HG02588 (cell line): ENCODE results near the gene C2CD5.

ENCODE experiments used
- ATAC-seq: cut with Tn5 transposase; IDR thresholded peaks from one replicate; pipeline ENCODE4 v1.9.1; 2021; ENCODE audit warnings: mild to moderate bottlenecking, moderate library complexity; ENCODE audit not compliant: unreplicated experiment

C2CD5 gene

DNA sequence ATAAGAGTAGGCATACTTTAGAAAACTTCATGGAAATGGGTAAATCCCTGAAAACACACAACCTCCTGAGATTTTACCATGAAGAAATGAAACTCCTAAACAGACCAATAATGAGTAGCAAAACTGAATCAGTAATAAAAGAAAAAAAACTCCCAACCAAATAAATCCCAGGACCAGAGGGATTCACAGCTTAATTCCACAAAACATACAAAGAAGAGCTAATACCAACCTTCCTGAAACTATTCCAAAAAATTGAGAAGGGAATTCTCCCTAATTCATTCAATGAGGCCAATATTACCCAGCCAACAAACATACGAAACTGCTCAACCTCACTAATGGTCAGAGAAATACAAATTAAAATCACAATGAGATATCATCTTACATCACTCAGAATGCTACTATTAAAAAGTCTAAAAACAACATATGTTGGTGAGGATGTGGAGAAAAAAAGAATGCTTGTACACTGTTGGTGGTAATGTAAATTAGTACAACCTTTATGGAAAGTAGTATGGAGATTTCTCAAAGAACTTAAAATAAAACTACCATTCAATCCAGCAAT, 112.6 kb downstream of the C2CD5 start:
- no peak for ATAC-seq

DNA sequence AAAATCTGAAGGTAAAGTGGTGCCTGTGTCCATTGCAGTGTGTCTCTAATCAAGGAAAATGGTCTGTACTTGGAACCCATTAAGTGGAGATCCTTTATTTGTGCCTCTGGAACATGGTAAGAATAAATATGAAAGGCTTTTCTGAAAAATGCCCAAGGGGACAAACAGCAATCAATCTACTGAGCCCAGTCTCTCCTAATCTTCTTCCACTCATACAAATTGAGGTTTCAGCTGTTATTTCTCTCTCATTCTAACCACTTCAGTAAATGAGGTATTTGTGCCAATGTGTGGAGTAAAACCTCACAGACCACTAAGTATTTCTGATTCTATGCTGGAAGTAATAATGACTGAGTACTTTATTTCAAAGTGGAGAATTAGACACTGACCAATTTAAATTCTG, 127.5 kb downstream of the C2CD5 start:
- no peak for ATAC-seq

DNA sequence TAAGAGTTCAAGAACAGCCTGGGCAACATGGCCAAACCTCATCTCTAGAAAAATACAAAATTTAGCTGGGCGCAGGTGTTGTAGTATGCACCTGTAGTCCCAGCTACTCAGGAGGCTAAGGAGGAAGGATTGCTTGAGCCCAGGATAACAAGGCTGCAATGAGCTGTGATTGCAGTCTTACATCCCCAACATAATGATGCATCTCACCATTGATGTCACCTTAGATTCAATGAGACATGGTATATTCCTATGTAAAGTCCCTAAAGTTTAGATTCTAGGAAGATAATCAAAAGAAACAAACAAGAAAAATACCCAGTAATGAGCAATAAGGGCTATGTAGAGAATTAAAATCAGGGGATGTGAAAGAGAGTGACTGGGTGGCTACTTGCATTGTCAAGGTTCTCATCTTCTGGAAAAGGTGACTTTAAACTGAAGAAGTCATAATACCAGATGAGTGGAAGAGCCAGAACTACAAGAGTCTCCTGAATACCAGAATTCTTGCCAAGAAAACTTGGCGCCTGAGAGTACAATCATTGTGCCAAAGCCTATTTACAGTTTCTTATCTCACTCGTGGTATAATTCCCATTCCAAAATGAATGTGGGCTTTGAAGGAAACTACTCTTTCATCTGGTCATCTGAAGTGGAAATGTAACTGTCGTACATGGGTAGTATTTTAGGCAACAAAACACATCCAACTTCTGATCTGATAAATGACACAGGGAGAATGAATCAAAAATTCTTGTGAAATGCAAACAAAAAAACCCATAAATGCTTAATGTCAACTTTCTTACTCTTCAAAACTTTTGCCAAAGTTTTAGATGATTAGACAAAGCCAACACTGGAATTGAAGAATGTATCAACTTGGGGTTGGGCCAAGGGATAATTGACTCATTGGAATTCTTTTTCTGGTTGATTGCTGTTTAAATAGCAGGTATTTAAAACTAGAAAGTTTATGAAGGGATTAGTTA, 128.7 kb downstream of the C2CD5 start:
- no peak for ATAC-seq

DNA sequence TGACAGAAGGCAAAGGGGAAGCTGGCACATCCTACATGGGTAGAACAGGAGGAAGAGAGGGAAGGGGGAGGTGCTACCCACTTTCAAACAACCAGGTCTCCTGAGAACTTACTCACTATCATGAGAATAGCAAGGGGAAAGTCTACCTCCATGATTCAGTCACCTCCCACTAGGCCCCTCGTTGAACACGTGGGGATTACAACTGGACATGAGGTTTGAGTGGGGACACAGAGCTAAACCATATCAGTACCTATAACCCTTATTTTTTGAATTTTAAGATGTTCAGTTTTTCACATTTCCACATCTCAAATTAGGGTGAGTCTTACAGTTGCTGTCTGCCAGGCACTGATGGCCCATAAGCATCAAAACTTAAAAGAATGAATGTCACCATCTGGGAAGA, 129.6 kb downstream of the C2CD5 start:
- ATAC-seq: no peak

DNA sequence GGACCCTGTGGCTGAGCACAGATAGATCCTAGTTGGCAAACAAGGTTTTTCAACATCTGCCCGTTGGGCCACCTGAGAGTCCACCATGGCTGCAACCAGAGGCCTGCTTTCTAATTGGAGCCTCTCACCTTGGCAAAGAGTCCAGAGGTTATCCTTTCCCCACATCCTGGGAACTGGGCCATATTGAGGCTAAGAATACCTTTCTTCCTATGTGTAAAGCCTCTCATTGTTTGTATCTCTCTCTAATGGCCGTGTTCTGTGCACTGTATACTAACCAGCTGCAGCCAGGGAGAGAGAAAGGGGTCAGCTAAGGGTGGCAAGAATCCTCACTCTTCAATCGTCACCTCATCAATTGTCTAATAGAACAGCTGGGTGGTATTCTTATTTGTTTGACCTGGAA, 130.8 kb downstream of the C2CD5 start:
- no peak for ATAC-seq

DNA sequence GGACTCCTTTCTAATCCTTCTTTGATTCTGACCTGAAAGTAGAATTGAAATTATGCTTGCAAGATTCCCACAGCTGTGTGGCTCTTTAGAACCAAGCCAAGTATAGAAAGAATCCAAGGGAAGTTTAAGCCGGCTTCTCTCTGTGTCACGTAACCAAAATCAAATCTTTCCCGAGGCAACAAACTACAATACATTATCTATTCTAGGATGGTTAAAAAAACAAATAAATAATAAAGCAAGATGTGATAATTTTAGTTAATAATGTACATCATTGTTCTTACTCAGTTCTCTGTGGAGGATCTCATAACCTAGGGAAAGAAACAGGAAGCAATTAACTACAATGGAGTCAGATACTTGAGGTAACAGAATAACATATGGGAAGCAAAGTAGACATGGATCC, 131.8 kb downstream of the C2CD5 start:
- no peak for ATAC-seq

DNA sequence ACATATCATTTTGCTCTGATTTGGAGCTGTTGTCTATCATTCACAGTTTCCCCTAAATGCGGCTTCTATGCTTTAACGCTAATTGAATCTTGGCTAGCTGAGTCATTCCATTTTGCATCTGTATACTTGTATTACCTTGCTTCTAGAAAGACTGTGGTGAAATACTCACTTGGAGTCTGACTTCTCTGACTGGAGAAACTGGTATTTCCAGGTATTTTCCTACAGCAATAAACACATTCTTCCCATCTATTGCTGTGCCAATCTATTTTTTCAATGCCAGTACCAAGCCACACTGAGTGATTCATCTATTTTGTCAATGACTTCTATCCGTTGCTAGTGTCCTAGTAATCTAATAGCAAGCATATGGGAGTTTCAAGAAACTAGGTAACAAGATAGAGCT, 133.9 kb downstream of the C2CD5 start:
- ATAC-seq: no peak

DNA sequence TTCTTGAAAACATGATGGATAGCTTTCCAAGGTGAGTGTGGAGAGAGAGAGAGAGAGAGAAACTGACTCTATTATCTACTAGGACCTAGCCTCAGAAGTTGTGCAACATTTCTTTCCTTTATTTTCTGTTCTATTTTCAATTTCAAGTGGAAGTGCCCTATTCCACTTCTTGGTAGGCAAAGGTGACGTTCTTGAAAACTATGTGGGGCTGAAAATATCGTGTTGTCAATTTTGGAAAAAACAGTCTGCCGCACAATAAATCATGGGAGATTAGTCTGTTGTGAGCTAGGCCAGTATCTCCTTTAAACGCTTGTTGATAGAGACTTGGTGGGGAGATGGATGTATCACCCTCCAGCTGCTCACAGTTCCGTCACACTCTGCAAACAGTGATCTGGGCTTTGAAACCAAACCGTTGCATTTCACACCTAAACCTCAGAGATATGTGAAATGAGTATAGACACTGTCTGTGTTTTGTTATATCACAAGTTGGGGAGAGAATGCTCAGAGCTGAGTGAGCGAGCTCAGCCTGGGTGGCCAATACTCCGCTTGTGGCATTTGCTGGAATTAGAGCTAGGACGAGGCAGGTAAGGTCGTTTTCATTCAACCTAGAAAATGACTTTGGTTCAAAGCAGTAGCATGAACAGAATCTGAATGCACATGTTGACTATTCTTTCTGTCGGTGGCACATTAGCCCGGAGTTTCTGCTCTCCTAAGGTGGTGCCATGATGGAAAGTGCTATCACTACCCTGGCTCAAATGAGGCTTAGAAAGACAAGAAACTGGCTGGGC, 134.8 kb downstream of the C2CD5 start:
- ATAC-seq: peak; percentile 97

DNA sequence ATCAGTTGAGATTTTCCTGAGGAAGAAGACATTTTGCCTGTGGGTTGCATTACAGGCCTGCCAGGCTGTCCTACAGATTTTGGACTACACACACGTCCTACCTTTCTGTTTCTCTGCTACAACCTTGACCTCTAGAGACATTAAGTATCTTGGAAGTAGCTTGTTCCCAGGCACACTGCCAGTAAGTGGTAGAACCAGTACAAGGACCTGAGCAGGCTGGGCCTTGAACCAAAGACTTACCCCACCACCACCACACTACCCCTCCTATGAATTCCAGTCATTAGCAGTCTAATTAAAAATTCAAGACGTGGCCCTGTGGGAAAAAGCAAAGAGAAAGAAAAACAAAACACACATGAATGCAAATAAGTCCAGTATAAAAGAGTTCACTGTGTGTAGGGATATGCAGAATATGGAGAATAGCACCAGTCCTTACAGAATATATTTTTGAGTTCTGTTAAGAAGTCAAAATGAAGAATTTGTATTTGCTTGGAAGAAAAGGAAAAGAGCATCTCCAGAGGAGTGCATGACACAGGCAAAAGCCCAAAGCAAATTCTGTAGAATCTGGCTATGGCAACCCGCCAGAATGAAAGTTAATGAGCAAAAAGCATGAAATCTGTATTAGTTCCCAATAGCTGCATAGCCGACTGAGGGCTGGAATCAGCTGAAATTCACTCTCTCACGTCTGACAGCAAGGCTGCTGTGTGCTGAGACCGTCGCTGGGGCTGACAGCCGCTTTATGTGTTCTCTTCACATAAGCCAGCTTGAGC, 135.5 kb downstream of the C2CD5 start:
- no peak for ATAC-seq

DNA sequence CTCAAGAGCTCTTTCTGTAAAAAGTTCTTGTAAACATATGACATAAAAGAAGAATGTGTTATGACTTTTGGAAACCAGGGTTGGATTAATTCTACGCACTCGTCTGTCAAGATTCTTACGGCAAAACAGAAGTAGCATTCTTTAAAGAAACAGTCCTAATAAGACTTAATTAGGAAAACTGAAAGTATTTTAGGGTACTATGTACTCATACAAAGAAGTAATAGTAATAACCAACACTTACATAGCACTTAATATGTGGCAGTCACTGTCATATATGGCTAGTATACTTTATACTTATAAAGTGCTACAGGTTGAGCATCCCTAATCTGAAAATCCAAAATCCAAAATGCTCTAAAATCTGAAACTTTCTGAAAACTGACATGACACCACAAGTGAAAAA, 136.9 kb downstream of the C2CD5 start:
- ATAC-seq: no peak

DNA sequence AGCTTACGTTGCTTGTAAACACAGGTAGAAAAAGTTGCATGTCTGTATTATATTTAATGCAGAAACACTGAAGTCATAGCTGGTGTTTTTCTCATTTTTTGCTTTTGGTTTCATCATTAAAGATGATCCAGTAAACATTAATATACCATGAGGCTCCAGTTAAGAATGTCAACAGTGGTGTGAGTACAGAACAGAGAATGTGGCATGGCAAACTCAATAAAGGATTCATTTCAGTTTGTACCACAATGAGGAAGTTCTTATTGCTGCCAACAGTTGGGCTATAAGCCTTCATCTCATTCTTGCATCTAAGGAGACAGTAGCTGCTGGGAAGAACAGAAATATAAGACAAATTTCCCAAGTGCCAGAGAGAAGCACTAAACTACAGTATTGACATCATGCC, 137.7 kb downstream of the C2CD5 start:
- ATAC-seq: peak; percentile 52

DNA sequence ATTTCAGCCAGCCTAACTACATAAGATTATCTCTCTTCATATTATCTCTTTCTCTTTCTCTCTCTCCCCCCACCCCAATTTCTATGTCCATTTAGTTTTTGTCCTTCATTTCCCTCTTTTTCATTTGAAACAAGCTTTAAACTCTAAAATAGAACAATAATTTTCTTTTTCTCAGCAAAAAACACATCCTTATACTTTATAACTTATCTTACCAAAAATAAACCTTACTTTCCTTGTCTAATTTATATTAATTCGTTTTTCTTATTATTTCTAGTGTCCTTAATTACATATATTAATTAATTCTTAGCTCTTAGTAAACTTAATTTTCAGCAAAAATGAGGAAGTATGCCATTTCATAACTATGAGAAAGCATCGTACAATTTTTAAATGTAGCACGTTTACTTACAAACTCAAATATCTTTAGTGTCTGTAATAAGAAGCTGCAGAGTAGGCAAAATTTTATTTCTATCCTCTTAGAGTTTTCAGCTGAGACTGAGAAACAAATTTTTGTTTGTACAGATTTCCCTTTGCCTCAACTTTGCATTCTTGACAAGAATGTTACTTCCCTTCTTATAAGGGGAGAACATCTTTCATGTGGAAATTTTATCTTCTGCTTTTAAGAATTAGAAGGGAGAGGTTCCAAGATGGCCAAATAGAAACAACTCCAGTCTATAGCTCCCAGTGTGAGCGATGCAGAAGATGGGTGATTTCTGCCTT, 144.7 kb downstream of the C2CD5 start:
- no peak for ATAC-seq
